Transverse colon (tissue), 4 donors: ENCODE data around the gene PGS1. TPM values are rescaled to one million over a fixed set of nuclear protein-coding genes. Genes with fewer than 3 reads are reported as not detected.
"Not testable (repeated sequence)": the region's sequence is repeated elsewhere in the genome, so short reads cannot be mapped to it uniquely, and the experiment has no call there.

ENCODE experiments used
- DNase-seq: peaks from one replicate; pipeline ENCODE4 v3.0.0-alpha.2; 2019
- H3K27ac ChIP-seq, 4 donors: fragments of 200-600 bp; sonication (generic); 2 replicates each; pipeline ENCODE4 v1.5.1; 2016 to 2018; ENCODE audit warnings: inconsistent platforms in 4 of 4
- H3K27me3 ChIP-seq: fragments of 200-600 bp; sonication (generic); 2 replicates; pipeline ENCODE4 v1.5.1; 2017; ENCODE audit warnings: inconsistent platforms
- H3K36me3 ChIP-seq, 4 donors: fragments of 200-600 bp; sonication (generic); 2 replicates each; pipeline ENCODE4 v1.5.1; 2017 to 2019; ENCODE audit warnings: inconsistent platforms in 4 of 4
- H3K4me1 ChIP-seq, 4 donors: fragments of 200-600 bp; sonication (generic); 2 replicates each; pipeline ENCODE4 v1.5.1; 2017 to 2020; ENCODE audit warnings: inconsistent platforms in 4 of 4
- H3K4me3 ChIP-seq, 4 donors: fragments of 200-600 bp; sonication (generic); 1 replicate in 1 of 4; 2 replicates in 3 of 4; pipeline versions ENCODE4 v1.5.1 to v1.6.1; 2017 to 2019; ENCODE audit warnings: inconsistent platforms in 4 of 4
- H3K9me3 ChIP-seq, 2 donors: fragments of 200-600 bp; sonication (generic); 2 replicates each; pipeline ENCODE4 v1.5.1; 2017 to 2019; ENCODE audit warnings: inconsistent platforms in 2 of 2
- CTCF ChIP-seq, 5 experiments: fragments of 200-600 bp in 3 of 5; fragments of 450-650 bp in 2 of 5; sonication (generic) in 3 of 5; IDR thresholded peaks; 1 replicate in 2 of 5; 2 replicates in 3 of 5; pipeline ENCODE4 v1.5.1; 2016 to 2017; ENCODE audit warnings: antibody characterized with exemption in 5 of 5, inconsistent platforms in 3 of 5, mild to moderate bottlenecking in 2 of 5, moderate library complexity in 1 of 5
- EP300 ChIP-seq: sonication (generic); formaldehyde crosslinking; IDR thresholded peaks from one replicate; pipeline ENCODE4 v1.6.1; 2017; ENCODE audit warnings: antibody characterized with exemption, low read depth
- POLR2A ChIP-seq: fragments of 450-650 bp; IDR thresholded peaks from one replicate; pipeline ENCODE4 v1.6.1; 2016; ENCODE audit warnings: antibody characterized with exemption, mild to moderate bottlenecking, moderate library complexity
- POLR2AphosphoS5 ChIP-seq, 3 donors: sonication (generic); formaldehyde crosslinking; IDR thresholded peaks; one replicate each; pipeline ENCODE4 v1.6.1; 2016; ENCODE audit warnings: antibody characterized with exemption in 3 of 3
- WGBS, 2 donors: methylation state at CpG; one replicate each; pipeline ENCODE4 v1.1.5; 2018; ENCODE audit warnings: low coverage in 1 of 2; 5-methylcytosine and 5-hydroxymethylcytosine counted together
- in situ Hi-C, 4 donors: fragments of 200-750 bp; cut with MboI; loops; one replicate each; pipeline versions ENCODE4 v1.15.0 to v1.15.1; 2017; ENCODE audit warnings: low sequenced_read_pairs in 3 of 4, low pct_ligation_motif_present in 1 of 4, low pct_unique_long_range_greater_than_20kb in 1 of 4
- intact Hi-C: fragments of 100-400 bp; cut with DNase I; formaldehyde crosslinking; loops from one replicate; pipeline ENCODE4 v1.15.1; 2023; ENCODE audit warnings: low total_unique reads
- total RNA-seq, 4 donors: library from RNA; depleted of rRNA; stranded (reverse); fragments of >200 nt; gene quantifications; one replicate each; pipeline ENCODE4 v1.1.0, GENCODE V29; 2016

Gene PGS1
- total RNA-seq, 4 donors from 2014 or later, result 32.1 to 77.6 (median 60.1) TPM

GRCh38 chr17:78460951-78461798 lies 82.7 kb downstream of the PGS1 start:
- no peak for DNase-seq
- Histone ChIP-seq H3K36me3 (no peaks in the 10 kb centered on the region), H3K9me3 (no peaks in the 10 kb centered on the region), H3K27me3 (no peaks in the 10 kb centered on the region), H3K4me3 (no peak overlapping the region), H3K4me1 (no peaks in the 10 kb centered on the region), H3K27ac (no peak overlapping the region)
- intact Hi-C loops (no loop called here), in situ Hi-C loops (no loop called here)
- TF ChIP-seq POLR2AphosphoS5 (IDR thresholded peaks at IDR 0.05) (no peak), POLR2A (no peak), CTCF (IDR thresholded peaks at IDR 0.05) (no peak), EP300 (no peak)
- WGBS, 2 donors, result 89% methylated on average over 34 of the region's 34 CpGs; no CpG with 5 or more reads in 1 of the 2 donors

- in situ Hi-C loops (no loop called here), intact Hi-C loops (no loop called here)
- Histone ChIP-seq H3K27ac (no peak overlapping the region), H3K27me3 (no peaks in the 10 kb centered on the region), H3K36me3 (no peaks in the 10 kb centered on the region), H3K4me3 (no peak overlapping the region), H3K4me1 (no peaks in the 10 kb centered on the region), H3K9me3 (no peaks in the 10 kb centered on the region)
- WGBS, 2 donors, result 74% methylated on average over 6 of the region's 6 CpGs; no CpG with 5 or more reads in 1 of the 2 donors
- TF ChIP-seq POLR2AphosphoS5 (IDR thresholded peaks at IDR 0.05), result no peak
- TF ChIP-seq EP300, result no peak
- no peak for TF ChIP-seq POLR2A
- no peak for TF ChIP-seq CTCF (IDR thresholded peaks at IDR 0.05)
- no peak for DNase-seq
These were observed 83.3 kb downstream of the PGS1 start for GRCh38 chr17:78461799-78462053.

GRCh38 chr17:78462148-78462547 lies 83.7 kb downstream of the PGS1 start:
- in situ Hi-C loops, result no loop called here
- whole genome bisulfite sequencing, 2 donors, result 78 to 100% methylated on average over 1 to 8 of the region's 8 CpGs
- TF ChIP-seq POLR2AphosphoS5 (IDR thresholded peaks at IDR 0.05), result no peak
- TF ChIP-seq EP300, result no peak
- no peak for TF ChIP-seq POLR2A
- no peak for TF ChIP-seq CTCF (IDR thresholded peaks at IDR 0.05)
- H3K27me3 ChIP-seq, result no peaks in the 10 kb centered on the region
- H3K9me3 ChIP-seq, result no peaks in the 10 kb centered on the region
- no peak for DNase-seq
- H3K36me3 ChIP-seq, result no peaks in the 10 kb centered on the region
- no peak overlapping the region for H3K27ac ChIP-seq
- H3K4me3 ChIP-seq, result no peak overlapping the region
- H3K4me1 ChIP-seq, result no peaks in the 10 kb centered on the region
- intact Hi-C loops, result no loop called here

- H3K9me3 ChIP-seq, H3K36me3 ChIP-seq, H3K27ac ChIP-seq, in situ Hi-C loops, H3K4me3 ChIP-seq, H3K27me3 ChIP-seq, intact Hi-C loops, H3K4me1 ChIP-seq, DNase-seq: not testable (repeated sequence)
- WGBS, 2 donors, result 63 to 75% methylated on average over 3 to 19 of the region's 19 CpGs
These were observed 87.8 kb downstream of the PGS1 start for GRCh38 chr17:78466109-78466785.
